OCI-LY3 (cell line): Measurements from ENCODE around the gene KITLG.

Source experiments
- CTCF ChIP-seq: fragments of 200-600, 300-600 bp; sonication (generic); IDR thresholded peaks from 2 replicates; pipeline ENCODE4 v1.5.1; 2014; ENCODE audit warnings: antibody characterized with exemption, low read length, low read depth
- EZH2phosphoT487 ChIP-seq: fragments of 200-600 bp; shearing (Covaris generic); IDR thresholded peaks from 2 replicates; pipeline ENCODE4 v1.6.1; 2018; ENCODE audit warnings: antibody characterized with exemption, mixed run types, low read depth

GRCh38 chr12:88472775-88473174, 107.5 kb downstream of the KITLG start:
- no peak for TF ChIP-seq CTCF
- no peak for TF ChIP-seq EZH2phosphoT487
